Activated T-cell treated with anti-CD3 and anti-CD28 coated beads, Interleukin-2, amount 50 U/mL, for 24 hours (primary cell): ENCODE results near the gene MTFR1L.
"Not testable (repeated sequence)": the region's sequence is repeated elsewhere in the genome, so short reads cannot be mapped to it uniquely, and the experiment has no call there.

Source experiments
- DNase-seq: peaks from one replicate; pipeline ENCODE4 v3.0.0-alpha.2; 2020
- H3K27ac Mint-ChIP-seq: 2 replicates; pipeline ENCODE4 v1.8.0; 2020; ENCODE audit warnings: mild to moderate bottlenecking, mixed read lengths
- H3K27me3 Mint-ChIP-seq: 2 replicates; pipeline ENCODE4 v1.8.0; 2020; ENCODE audit warnings: mixed read lengths
- H3K36me3 Mint-ChIP-seq: 2 replicates; pipeline ENCODE4 v1.8.0; 2020; ENCODE audit warnings: low read depth, mixed read lengths
- H3K4me1 Mint-ChIP-seq: 2 replicates; pipeline ENCODE4 v1.8.0; 2020; ENCODE audit warnings: low read depth, mixed read lengths
- H3K4me3 Mint-ChIP-seq: 2 replicates; pipeline ENCODE4 v1.8.0; 2020; ENCODE audit warnings: mild to moderate bottlenecking, moderate library complexity, mixed read lengths
- H3K9me3 Mint-ChIP-seq: 2 replicates; pipeline ENCODE4 v1.8.0; 2020; ENCODE audit warnings: mixed read lengths

Gene MTFR1L

DNA sequence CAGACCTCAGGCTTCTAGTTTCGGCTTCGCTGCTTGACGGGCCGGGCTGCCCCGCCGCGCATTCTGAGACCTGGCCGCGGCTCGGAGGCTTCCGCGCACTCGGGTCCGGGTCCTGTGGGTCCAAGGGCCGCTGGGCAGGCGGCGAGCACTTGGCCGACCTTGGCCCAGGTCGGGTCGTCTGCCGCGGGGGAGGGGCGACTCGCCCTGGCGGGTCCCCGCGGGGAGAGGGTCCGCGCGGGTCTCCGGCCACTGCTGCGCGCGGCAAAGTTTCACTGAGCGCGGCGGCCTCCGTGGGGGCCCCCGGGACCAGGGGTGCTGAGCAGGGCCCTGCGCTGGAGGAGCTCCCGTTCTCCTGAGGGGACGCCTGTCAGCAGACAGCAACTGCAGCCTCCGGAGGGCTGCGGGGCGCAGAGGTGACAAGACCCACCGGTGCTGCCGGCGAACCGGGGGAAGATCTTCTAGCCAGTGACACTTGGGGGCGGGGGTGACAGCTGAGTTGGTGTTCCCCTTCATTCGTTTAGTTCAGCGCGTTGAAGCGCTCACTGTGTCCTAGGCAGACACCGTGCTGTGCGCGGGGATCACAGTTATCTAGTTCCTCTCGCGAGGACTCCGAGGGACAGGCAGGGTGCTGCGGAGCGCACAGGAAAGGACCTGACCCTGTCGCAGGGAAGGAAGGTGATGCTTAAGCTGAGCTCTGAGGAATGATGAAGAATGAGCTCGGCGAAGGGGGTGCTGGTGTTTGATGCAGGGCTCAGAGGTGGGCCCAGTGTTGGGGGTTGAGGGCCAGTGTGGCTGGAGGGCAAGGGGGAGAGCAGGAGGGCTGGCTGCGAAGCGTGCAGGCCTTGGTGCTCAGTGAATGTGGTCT, 725 bp downstream of the MTFR1L start:
- no peaks in the 10 kb centered on the region for H3K9me3 Mint-ChIP-seq
- peak overlapping the region; percentile 84 for H3K4me3 Mint-ChIP-seq
- H3K36me3 Mint-ChIP-seq = peaks cover 14% of the 10 kb centered on the region
- H3K27me3 Mint-ChIP-seq = no peaks in the 10 kb centered on the region
- DNase-seq = peak; percentile 79
- peak overlapping the region; percentile 93 for H3K27ac Mint-ChIP-seq
- peaks cover 33% of the 10 kb centered on the region for H3K4me1 Mint-ChIP-seq

- no peak for DNase-seq
- no peaks in the 10 kb centered on the region for H3K9me3 Mint-ChIP-seq
- H3K27me3 Mint-ChIP-seq = no peaks in the 10 kb centered on the region
- peaks cover 33% of the 10 kb centered on the region for H3K4me1 Mint-ChIP-seq
- H3K27ac Mint-ChIP-seq = peak overlapping the region; percentile 86
- peaks cover 14% of the 10 kb centered on the region for H3K36me3 Mint-ChIP-seq
- peak overlapping the region; percentile 84 for H3K4me3 Mint-ChIP-seq
Measured at GRCh38 chr1:25821112-25821476, 1.3 kb downstream of the MTFR1L start.

DNA sequence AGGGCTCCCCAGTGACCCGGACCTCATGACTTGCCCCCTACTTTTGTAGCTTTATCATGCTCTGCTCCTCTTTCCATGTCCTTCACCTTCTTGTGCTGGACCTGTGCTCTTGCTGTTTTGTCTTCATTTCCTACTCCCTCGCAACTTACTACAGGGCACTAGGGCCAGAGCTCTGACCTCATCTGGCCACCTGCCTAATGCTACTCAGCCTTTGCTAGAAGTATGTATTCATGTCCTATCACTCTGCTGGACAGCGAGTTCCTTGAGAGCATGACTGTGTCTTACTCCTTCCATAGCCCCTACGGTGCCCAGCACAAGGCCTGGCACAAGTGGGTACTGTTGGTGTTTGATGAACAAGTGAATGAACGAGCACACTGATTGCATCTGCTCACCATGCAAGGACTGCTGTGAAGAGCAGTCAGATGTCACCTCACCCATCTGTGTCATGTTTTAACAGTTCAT, 1.9 kb downstream of the MTFR1L start:
- Mint-ChIP-seq H3K36me3 (peaks cover 16% of the 10 kb centered on the region), H3K4me3 (peak overlapping the region; percentile 84), H3K27ac (peak overlapping the region; percentile 86), H3K4me1 (peaks cover 33% of the 10 kb centered on the region), H3K27me3 (no peaks in the 10 kb centered on the region), H3K9me3 (no peaks in the 10 kb centered on the region)
- no peak for DNase-seq

GRCh38 chr1:25825605-25826004, 5.9 kb downstream of the MTFR1L start:
- H3K4me3 Mint-ChIP-seq = no peak overlapping the region
- H3K9me3 Mint-ChIP-seq = no peaks in the 10 kb centered on the region
- no peak for DNase-seq
- H3K36me3 Mint-ChIP-seq = peaks cover 52% of the 10 kb centered on the region
- no peaks in the 10 kb centered on the region for H3K27me3 Mint-ChIP-seq
- no peak overlapping the region for H3K27ac Mint-ChIP-seq
- H3K4me1 Mint-ChIP-seq = peaks cover 16% of the 10 kb centered on the region

DNA sequence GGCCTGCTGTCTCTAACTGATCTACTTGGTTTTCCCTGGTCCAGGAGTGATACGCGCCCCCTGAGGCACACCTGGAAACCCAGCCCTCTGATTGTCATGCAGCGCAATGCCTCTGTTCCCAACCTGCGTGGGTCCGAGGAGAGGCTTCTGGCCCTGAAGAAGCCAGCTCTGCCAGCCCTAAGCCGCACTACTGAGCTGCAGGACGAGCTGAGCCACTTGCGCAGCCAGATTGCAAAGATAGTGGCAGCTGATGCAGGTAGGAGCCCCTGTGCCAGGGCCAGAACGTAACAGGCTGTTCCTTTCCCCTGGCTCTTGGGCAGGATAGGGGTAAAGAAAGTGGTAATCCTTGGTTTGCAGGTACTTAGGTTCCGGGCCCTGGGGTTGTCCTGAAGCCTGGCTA, 6.8 kb downstream of the MTFR1L start:
- Mint-ChIP-seq H3K9me3 (no peaks in the 10 kb centered on the region), H3K27me3 (no peaks in the 10 kb centered on the region), H3K27ac (no peak overlapping the region), H3K36me3 (peaks cover 58% of the 10 kb centered on the region), H3K4me3 (no peak overlapping the region), H3K4me1 (peaks cover 9% of the 10 kb centered on the region)
- no peak for DNase-seq

- Mint-ChIP-seq H3K27me3 (no peaks in the 10 kb centered on the region), H3K36me3 (peaks cover 77% of the 10 kb centered on the region), H3K9me3 (no peaks in the 10 kb centered on the region)
Measured at GRCh38 chr1:25828491-25828890, 8.7 kb downstream of the MTFR1L start.

GRCh38 chr1:25829046-25829445, 9.3 kb downstream of the MTFR1L start:
- Mint-ChIP-seq H3K4me3 (no peak overlapping the region), H3K9me3 (no peaks in the 10 kb centered on the region), H3K36me3 (peaks cover 80% of the 10 kb centered on the region), H3K27me3 (no peaks in the 10 kb centered on the region), H3K27ac (no peak overlapping the region), H3K4me1 (peaks cover 8% of the 10 kb centered on the region)
- DNase-seq = no peak

More at GRCh38 chr1:25828491-25828890, 8.7 kb downstream of the MTFR1L start:
- no peak overlapping the region for H3K27ac Mint-ChIP-seq
- H3K4me3 Mint-ChIP-seq = no peak overlapping the region
- H3K4me1 Mint-ChIP-seq = peaks cover 8% of the 10 kb centered on the region
- no peak for DNase-seq

DNA sequence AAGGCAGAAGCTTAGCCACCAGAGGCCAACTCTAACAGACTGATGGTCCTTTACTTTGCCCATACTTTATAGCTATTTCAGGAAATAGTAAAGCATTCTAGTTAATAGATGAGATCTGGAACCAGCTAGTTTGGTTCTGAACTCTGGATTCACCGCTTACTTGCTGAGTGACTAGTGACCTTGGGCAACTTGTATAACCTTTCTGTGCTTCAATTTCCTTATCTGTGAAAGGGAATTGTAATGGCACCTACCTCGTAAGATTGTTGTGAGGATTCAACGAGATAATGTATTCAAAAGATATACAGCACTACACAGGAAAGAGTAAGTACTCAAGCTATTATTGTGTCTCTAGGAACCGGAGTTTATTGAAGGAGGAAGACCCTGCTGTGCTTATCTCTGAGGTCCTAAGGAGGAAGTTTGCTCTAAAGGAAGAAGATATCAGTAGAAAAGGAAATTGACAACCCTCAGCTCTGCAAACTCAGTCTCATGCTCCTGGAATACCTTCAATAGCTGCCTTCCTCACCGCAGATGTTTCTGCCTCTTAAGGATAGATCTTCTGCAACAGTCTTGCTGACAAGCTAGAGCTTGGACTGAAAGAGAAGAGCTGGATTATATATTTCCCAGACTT, 11.9 kb downstream of the MTFR1L start:
- Mint-ChIP-seq H3K4me1 (peaks cover 8% of the 10 kb centered on the region), H3K36me3 (peaks cover 96% of the 10 kb centered on the region), H3K4me3 (no peak overlapping the region), H3K27me3 (no peaks in the 10 kb centered on the region), H3K27ac (peak overlapping the region; percentile 66), H3K9me3 (no peaks in the 10 kb centered on the region)
- no peak for DNase-seq

GRCh38 chr1:25832336-25833037, 12.7 kb downstream of the MTFR1L start:
- no peak overlapping the region for H3K27ac Mint-ChIP-seq
- no peaks in the 10 kb centered on the region for H3K27me3 Mint-ChIP-seq
- peaks cover 96% of the 10 kb centered on the region for H3K36me3 Mint-ChIP-seq
- DNase-seq = no peak
- H3K9me3 Mint-ChIP-seq = no peaks in the 10 kb centered on the region
- no peak overlapping the region for H3K4me3 Mint-ChIP-seq
- H3K4me1 Mint-ChIP-seq = peaks cover 8% of the 10 kb centered on the region

GRCh38 chr1:25833158-25833557, 13.4 kb downstream of the MTFR1L start:
- Mint-ChIP-seq H3K27ac (no peak overlapping the region), H3K36me3 (peaks cover 91% of the 10 kb centered on the region), H3K9me3 (no peaks in the 10 kb centered on the region), H3K27me3 (no peaks in the 10 kb centered on the region), H3K4me1 (peaks cover 8% of the 10 kb centered on the region), H3K4me3 (no peak overlapping the region)
- DNase-seq = no peak

- Mint-ChIP-seq H3K36me3 (peaks cover 79% of the 10 kb centered on the region), H3K4me1 (peaks cover 8% of the 10 kb centered on the region), H3K4me3 (no peak overlapping the region), H3K27me3 (no peaks in the 10 kb centered on the region), H3K9me3 (no peaks in the 10 kb centered on the region), H3K27ac (no peak overlapping the region)
- DNase-seq = no peak
Measured at GRCh38 chr1:25834894-25835293, 15.1 kb downstream of the MTFR1L start.

DNA sequence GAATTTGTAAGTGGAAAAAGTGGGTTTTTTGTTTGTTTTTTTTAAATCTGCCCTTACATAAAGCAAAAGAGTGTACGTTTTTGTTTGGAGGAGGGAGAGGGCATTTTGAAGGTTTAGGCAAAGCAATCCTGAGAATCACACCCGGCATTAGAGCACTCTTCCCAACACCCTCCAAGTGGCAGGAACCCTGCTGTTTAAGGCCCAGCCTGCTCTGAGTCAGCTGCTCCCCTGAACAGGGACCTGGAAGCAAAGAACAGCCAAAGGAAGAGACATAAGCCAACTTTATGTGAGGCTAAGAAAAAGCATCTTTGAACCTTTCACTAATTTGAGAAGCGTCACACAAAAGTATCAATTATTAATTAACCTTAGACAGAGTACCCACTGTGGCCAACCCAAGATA, 16.9 kb downstream of the MTFR1L start:
- no peak overlapping the region for H3K27ac Mint-ChIP-seq
- peaks cover 61% of the 10 kb centered on the region for H3K36me3 Mint-ChIP-seq
- no peaks in the 10 kb centered on the region for H3K9me3 Mint-ChIP-seq
- no peaks in the 10 kb centered on the region for H3K27me3 Mint-ChIP-seq
- DNase-seq = no peak
- peaks cover 4% of the 10 kb centered on the region for H3K4me1 Mint-ChIP-seq
- H3K4me3 Mint-ChIP-seq = no peak overlapping the region

DNA sequence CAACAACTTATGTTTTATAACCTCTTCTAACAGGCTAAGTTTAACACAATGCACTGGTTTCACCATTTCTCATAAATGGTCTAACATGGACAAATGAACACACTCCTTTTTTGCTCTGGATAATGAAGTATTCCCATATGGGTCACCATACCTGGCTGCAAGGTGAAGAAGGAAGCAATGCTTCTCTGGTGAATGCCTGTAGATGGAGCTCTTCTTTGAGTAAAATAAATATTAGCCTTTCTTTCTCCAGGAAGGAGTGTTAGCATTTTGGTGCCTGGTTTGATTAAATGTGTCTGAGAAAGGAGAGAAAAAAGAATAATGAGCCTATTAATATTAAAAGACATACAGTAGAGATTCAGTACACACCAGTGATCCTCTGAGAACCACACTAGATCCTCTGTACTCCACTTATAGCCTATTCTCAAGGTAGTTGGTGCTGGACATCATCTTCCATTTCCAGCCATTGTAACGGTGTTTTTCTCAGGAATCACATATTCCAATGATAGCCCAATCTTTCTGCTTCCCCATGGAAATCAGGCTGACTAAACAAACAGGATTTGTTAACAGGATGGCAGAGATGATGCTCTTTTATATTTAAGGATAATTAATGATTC, 17.6 kb downstream of the MTFR1L start:
- peaks cover under 1% of the 10 kb centered on the region for H3K4me1 Mint-ChIP-seq
- H3K27ac Mint-ChIP-seq = no peak overlapping the region
- H3K27me3 Mint-ChIP-seq = no peaks in the 10 kb centered on the region
- H3K4me3 Mint-ChIP-seq = no peak overlapping the region
- no peak for DNase-seq
- H3K36me3 Mint-ChIP-seq = peaks cover 54% of the 10 kb centered on the region
- H3K9me3 Mint-ChIP-seq = no peaks in the 10 kb centered on the region

DNA sequence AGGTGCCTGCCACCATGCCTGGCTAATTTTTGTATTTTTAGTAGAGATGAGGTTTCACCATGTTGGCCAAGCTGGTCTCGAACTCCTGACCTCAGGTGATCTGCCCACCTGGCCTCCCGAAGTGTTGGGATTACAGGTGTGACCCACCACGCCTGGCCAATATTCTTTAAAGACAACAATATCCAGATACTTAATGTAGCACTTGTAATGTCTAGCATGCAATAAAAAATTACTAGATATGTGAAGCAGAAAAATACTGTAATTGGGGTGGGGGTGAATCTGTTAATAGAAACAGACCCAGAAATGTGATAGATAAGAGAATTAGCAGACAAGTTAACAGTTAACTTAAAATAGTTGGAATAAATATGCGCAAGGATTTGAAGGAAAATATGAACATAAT, 20.1 kb downstream of the MTFR1L start:
- H3K9me3 Mint-ChIP-seq, H3K27me3 Mint-ChIP-seq, DNase-seq, H3K27ac Mint-ChIP-seq, H3K4me1 Mint-ChIP-seq, H3K4me3 Mint-ChIP-seq: not testable (repeated sequence)
- peaks cover 30% of the 10 kb centered on the region for H3K36me3 Mint-ChIP-seq
